BLaER1 treated with 17β-estradiol and CSF1 and Interleukin-3, amounts not matched to agents 10 nM and 100 nM (cell line): ENCODE data around the gene TCF7.

Experiments
- H3K27ac ChIP-seq, 11 experiments: shearing (Covaris generic); formaldehyde crosslinking; 2 replicates each; pipeline ENCODE4 v1.8.1; 2022
- H3K27me3 ChIP-seq, 11 experiments: shearing (Covaris generic); formaldehyde crosslinking; 2 replicates each; pipeline ENCODE4 v1.8.1; 2022
- H3K36me3 ChIP-seq, 11 experiments: shearing (Covaris generic); formaldehyde crosslinking; 2 replicates each; pipeline ENCODE4 v1.8.1; 2022
- H3K4me1 ChIP-seq, 10 experiments: shearing (Covaris generic); formaldehyde crosslinking; 2 replicates each; pipeline ENCODE4 v1.8.1; 2022
- H3K4me2 ChIP-seq, 11 experiments: shearing (Covaris generic); formaldehyde crosslinking; 2 replicates each; pipeline ENCODE4 v1.8.1; 2022
- H3K4me3 ChIP-seq, 10 experiments: shearing (Covaris generic); formaldehyde crosslinking; 2 replicates each; pipeline ENCODE4 v1.8.1; 2022
- H3K9ac ChIP-seq, 11 experiments: shearing (Covaris generic); formaldehyde crosslinking; 2 replicates each; pipeline ENCODE4 v1.8.1; 2022
- H3K9me3 ChIP-seq, 11 experiments: shearing (Covaris generic); formaldehyde crosslinking; replicated peaks in 1 of 11; 2 replicates each; pipeline ENCODE4 v1.8.1; 2022
- H4K20me1 ChIP-seq, 11 experiments: shearing (Covaris generic); formaldehyde crosslinking; 2 replicates each; pipeline ENCODE4 v1.8.1; 2022
- Cebpa-rat ChIP-seq, 11 experiments: shearing (Covaris generic); IDR thresholded peaks; 2 replicates each; pipeline ENCODE4 v1.8.1; 2022

Gene TCF7

DNA sequence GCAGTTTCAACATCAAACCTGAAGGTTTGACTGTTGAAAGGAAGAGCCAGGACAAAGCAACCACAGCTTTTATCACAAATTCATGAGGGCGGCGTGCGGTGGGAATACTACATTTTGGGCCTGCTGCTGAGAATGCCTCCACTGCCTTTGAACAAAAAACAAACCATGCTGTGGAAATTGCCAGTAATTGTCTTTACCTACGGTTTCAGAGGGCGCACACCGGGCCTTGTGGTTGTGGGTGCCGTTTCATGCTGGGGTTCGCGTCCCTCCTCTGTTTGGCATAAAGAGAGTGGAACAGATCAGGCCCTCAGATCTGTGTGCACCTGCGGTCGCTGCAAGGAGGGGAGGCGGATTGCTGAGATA is 27.6 kb upstream of the TCF7 start:
- H3K9me3 ChIP-seq = peaks cover 0 to 7% (median 0%) of the 10 kb centered on the region in 11 experiments; a peak in 1 of 22 replicates
- H3K27me3 ChIP-seq = peaks cover 17 to 36% (median 26%) of the 10 kb centered on the region in 11 experiments
- no peak overlapping the region for H3K27ac ChIP-seq
- H3K4me3 ChIP-seq = no peak overlapping the region
- H3K4me2 ChIP-seq = peak overlapping the region in 8 of 11 experiments; percentile 7 to 48 (median 27); a peak in 12 of 22 replicates
- H3K4me1 ChIP-seq = peaks cover 10 to 54% (median 33%) of the 10 kb centered on the region in 10 experiments; a peak in 18 of 20 replicates
- no peak overlapping the region for H3K9ac ChIP-seq
- TF ChIP-seq Cebpa-rat (IDR thresholded peaks at IDR 0.05) = no peak
- H3K36me3 ChIP-seq = no peaks in the 10 kb centered on the region
- H4K20me1 ChIP-seq = no peaks in the 10 kb centered on the region

DNA sequence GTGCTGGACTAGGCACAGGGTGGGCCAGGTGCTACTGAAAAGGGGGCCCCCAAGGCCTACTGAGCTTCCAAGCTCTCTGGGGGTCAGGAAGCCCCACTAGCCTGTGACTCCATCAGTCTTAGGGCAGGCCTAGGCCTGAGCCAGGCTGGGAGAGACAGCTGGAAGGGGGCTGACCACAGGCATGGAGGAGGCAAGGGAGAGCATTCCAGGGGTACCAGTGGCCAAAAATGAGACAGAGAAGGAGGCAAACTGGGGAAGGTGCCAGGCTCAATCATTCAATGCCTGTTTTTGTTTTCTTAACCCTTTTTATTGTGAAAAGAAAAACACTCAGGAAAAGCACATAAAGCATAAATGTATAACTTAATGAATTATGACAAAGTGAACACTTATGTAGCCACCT is 26.2 kb upstream of the TCF7 start:
- no peaks in the 10 kb centered on the region for H3K9me3 ChIP-seq
- H4K20me1 ChIP-seq = no peaks in the 10 kb centered on the region
- H3K27ac ChIP-seq = no peak overlapping the region
- H3K4me3 ChIP-seq = no peak overlapping the region
- H3K4me2 ChIP-seq = peak overlapping the region in 3 of 11 experiments; percentile 20 to 82 (median 79); a peak in 5 of 22 replicates
- H3K4me1 ChIP-seq = peaks cover 10 to 67% (median 37%) of the 10 kb centered on the region in 10 experiments; a peak in 18 of 20 replicates
- H3K36me3 ChIP-seq = no peaks in the 10 kb centered on the region
- H3K27me3 ChIP-seq = peaks cover 17 to 36% (median 26%) of the 10 kb centered on the region in 11 experiments
- TF ChIP-seq Cebpa-rat (IDR thresholded peaks at IDR 0.05) = no peak
- H3K9ac ChIP-seq = no peak overlapping the region

- H3K27me3 ChIP-seq = peaks cover 17 to 36% (median 26%) of the 10 kb centered on the region in 11 experiments
- H3K4me2 ChIP-seq = peak overlapping the region in 8 of 11 experiments; percentile 13 to 84 (median 78); a peak in 11 of 22 replicates
- H4K20me1 ChIP-seq = no peaks in the 10 kb centered on the region
- no peak overlapping the region for H3K9ac ChIP-seq
- H3K9me3 ChIP-seq = no peaks in the 10 kb centered on the region
- H3K4me1 ChIP-seq = peaks cover 10 to 75% (median 44%) of the 10 kb centered on the region in 10 experiments; a peak in 18 of 20 replicates
- H3K27ac ChIP-seq = no peak overlapping the region
- no peak overlapping the region for H3K4me3 ChIP-seq
- TF ChIP-seq Cebpa-rat (IDR thresholded peaks at IDR 0.05) = no peak
- H3K36me3 ChIP-seq = no peaks in the 10 kb centered on the region
Measured at GRCh38 chr5:134088994-134089560, 25.4 kb upstream of the TCF7 start.

- no peaks in the 10 kb centered on the region for H3K9me3 ChIP-seq
- no peak overlapping the region; a peak in 1 of 22 replicates for H3K27ac ChIP-seq
- H3K27me3 ChIP-seq = peaks cover 17 to 34% (median 26%) of the 10 kb centered on the region in 11 experiments
- H3K9ac ChIP-seq = no peak overlapping the region
- peak overlapping the region; percentile 40 to 84 (median 76); a peak in 21 of 22 replicates for H3K4me2 ChIP-seq
- no peaks in the 10 kb centered on the region for H4K20me1 ChIP-seq
- no peaks in the 10 kb centered on the region for H3K36me3 ChIP-seq
- peaks cover 12 to 90% (median 54%) of the 10 kb centered on the region in 10 experiments for H3K4me1 ChIP-seq
- no peak overlapping the region for H3K4me3 ChIP-seq
- no peak for TF ChIP-seq Cebpa-rat (IDR thresholded peaks at IDR 0.05)
Measured at GRCh38 chr5:134090522-134090921, 24.0 kb upstream of the TCF7 start.

- Histone ChIP-seq H3K4me3 (no peak overlapping the region), H3K27me3 (peaks cover 8 to 26% (median 16%) of the 10 kb centered on the region in 11 experiments), H4K20me1 (no peaks in the 10 kb centered on the region), H3K4me2 (peak overlapping the region in 8 of 11 experiments; percentile 71 to 84 (median 78); a peak in 16 of 22 replicates), H3K9me3 (no peaks in the 10 kb centered on the region), H3K9ac (no peak overlapping the region), H3K36me3 (no peaks in the 10 kb centered on the region), H3K4me1 (peaks cover 20 to 95% (median 61%) of the 10 kb centered on the region in 10 experiments), H3K27ac (no peak overlapping the region)
- no peak for TF ChIP-seq Cebpa-rat (IDR thresholded peaks at IDR 0.05)
Measured at GRCh38 chr5:134091626-134092121, 22.8 kb upstream of the TCF7 start.

- TF ChIP-seq Cebpa-rat (IDR thresholded peaks at IDR 0.05) = no peak
- Histone ChIP-seq H3K27ac (no peak overlapping the region), H3K27me3 (peaks cover 0 to 17% (median 5%) of the 10 kb centered on the region in 11 experiments; a peak in 10 of 22 replicates), H3K9me3 (no peaks in the 10 kb centered on the region), H3K4me3 (no peak overlapping the region), H3K9ac (no peak overlapping the region), H4K20me1 (no peaks in the 10 kb centered on the region), H3K4me2 (peak overlapping the region in 4 of 11 experiments; percentile 29 to 82 (median 57); a peak in 4 of 22 replicates), H3K4me1 (peaks cover 20 to 99% (median 58%) of the 10 kb centered on the region in 10 experiments), H3K36me3 (no peaks in the 10 kb centered on the region)
Measured at GRCh38 chr5:134092875-134093274, 21.6 kb upstream of the TCF7 start.

DNA sequence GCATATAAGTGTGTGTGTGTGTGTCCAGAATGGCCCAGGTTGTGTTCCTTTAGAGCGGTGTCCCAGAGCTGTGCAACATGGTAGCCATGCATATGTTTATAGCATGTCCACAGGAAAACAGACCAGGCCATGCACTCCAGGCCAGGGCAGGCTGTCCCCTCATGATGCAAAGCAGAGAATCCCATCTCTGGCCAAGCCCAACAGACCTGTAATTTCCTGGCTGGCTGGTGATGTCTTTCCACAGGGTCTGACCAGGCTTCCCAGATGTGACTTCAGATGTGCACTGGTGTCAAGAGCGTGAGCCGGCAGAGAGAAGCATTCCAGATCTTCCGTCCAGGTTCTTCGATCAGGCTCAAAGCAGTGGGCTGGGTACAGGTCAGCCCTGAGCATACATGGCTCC is 21.1 kb upstream of the TCF7 start:
- H4K20me1 ChIP-seq = no peaks in the 10 kb centered on the region
- no peak overlapping the region for H3K9ac ChIP-seq
- TF ChIP-seq Cebpa-rat (IDR thresholded peaks at IDR 0.05) = no peak
- H3K9me3 ChIP-seq = no peaks in the 10 kb centered on the region
- H3K4me3 ChIP-seq = no peak overlapping the region
- peaks cover 20 to 95% (median 58%) of the 10 kb centered on the region in 10 experiments for H3K4me1 ChIP-seq
- H3K4me2 ChIP-seq = peak overlapping the region in 6 of 11 experiments; percentile 29 to 79 (median 51); a peak in 9 of 22 replicates
- peaks cover 0 to 13% (median under 1%) of the 10 kb centered on the region in 11 experiments; a peak in 8 of 22 replicates for H3K27me3 ChIP-seq
- H3K27ac ChIP-seq = no peak overlapping the region
- H3K36me3 ChIP-seq = no peaks in the 10 kb centered on the region

- Histone ChIP-seq H4K20me1 (no peaks in the 10 kb centered on the region; a peak in 1 of 22 replicates), H3K4me1 (peaks cover 32 to 92% (median 61%) of the 10 kb centered on the region in 10 experiments), H3K27me3 (peaks cover 0 to 11% (median 0%) of the 10 kb centered on the region in 11 experiments; a peak in 5 of 22 replicates), H3K9ac (no peak overlapping the region), H3K9me3 (no peaks in the 10 kb centered on the region), H3K27ac (no peak overlapping the region), H3K4me2 (peak overlapping the region; percentile 49 to 79 (median 64)), H3K36me3 (no peaks in the 10 kb centered on the region), H3K4me3 (no peak overlapping the region)
- TF ChIP-seq Cebpa-rat (IDR thresholded peaks at IDR 0.05) = no peak
Measured at GRCh38 chr5:134095293-134095692, 19.2 kb upstream of the TCF7 start.

GRCh38 chr5:134095887-134096589 is 18.4 kb upstream of the TCF7 start:
- H3K9ac ChIP-seq = peak overlapping the region in 1 of 11 experiments; percentile 43; a peak in 1 of 22 replicates
- no peak for TF ChIP-seq Cebpa-rat (IDR thresholded peaks at IDR 0.05)
- no peak overlapping the region for H3K4me3 ChIP-seq
- H3K4me1 ChIP-seq = peaks cover 33 to 92% (median 61%) of the 10 kb centered on the region in 10 experiments
- no peaks in the 10 kb centered on the region for H3K36me3 ChIP-seq
- H3K27ac ChIP-seq = no peak overlapping the region
- no peaks in the 10 kb centered on the region; a peak in 2 of 22 replicates for H4K20me1 ChIP-seq
- H3K9me3 ChIP-seq = no peaks in the 10 kb centered on the region
- peak overlapping the region; percentile 49 to 79 (median 64) for H3K4me2 ChIP-seq
- peaks cover 0 to 11% (median 0%) of the 10 kb centered on the region in 11 experiments; a peak in 5 of 22 replicates for H3K27me3 ChIP-seq
